ENCODE results near the gene BRD3OS.

BRD3OS gene

DNA sequence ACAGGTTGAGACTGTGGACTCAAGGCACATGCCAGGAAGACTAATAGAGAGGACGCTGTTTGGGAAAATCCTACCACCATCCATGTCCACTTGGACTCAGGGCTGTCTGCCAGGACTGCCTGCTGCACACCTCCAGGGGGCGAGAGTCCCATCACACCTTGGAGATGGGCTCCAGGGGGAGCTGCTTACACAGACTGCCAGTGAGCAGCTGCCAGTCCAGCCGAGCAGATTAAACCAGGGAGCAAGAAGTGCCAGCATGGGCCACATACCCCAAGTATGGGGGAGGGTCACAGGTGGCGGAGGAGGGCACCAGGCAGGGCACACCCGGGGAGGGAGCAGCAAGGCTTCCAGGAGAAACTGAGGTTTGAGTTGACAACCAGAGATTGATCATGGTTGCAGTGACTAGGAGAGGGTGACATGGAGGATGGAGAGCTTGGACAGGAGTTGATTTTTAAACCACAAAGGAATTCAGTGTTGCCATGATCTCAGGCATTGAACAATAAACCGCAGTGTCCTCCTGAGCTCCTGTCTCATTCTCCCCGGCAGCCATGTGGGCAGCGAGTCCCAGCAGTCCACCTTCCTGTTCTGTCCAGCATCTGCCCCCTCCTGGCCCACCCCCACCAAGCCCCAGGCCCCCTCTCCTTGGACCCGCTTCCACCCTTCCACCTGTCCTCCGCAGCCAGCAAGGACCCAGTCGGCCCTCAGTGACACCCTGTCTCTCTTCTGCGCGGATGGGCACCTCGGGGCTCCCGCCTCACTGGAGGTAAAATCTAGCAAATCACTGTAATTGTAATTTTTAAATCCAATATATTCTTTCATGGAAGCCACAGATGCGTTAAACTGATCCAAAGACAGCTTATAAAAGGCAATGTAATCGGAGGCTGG, 30.0 kb upstream of the BRD3OS start:
- no peak for ATAC-seq
- TF ChIP-seq ZC3H10 (CRISPR knock-in tag; IDR thresholded peaks at IDR 0.05), result no peak
- no peak for TF ChIP-seq TCF4 (CRISPR knock-in tag; IDR thresholded peaks at IDR 0.05; ENCODE audit: borderline replicate concordance)
- TF ChIP-seq SNAI2 (CRISPR knock-in tag; IDR thresholded peaks at IDR 0.05), result no peak

- no peak for TF ChIP-seq CSDC2 (CRISPR knock-in tag; IDR thresholded peaks at IDR 0.05)
- TF ChIP-seq TCF4 (CRISPR knock-in tag; IDR thresholded peaks at IDR 0.05; ENCODE audit: borderline replicate concordance), result no peak
- no peak for TF ChIP-seq ZNF70 (CRISPR knock-in tag; IDR thresholded peaks at IDR 0.05)
- no peak for TF ChIP-seq SNAI2 (CRISPR knock-in tag; IDR thresholded peaks at IDR 0.05)
- no peak for TF ChIP-seq ZFP30 (CRISPR knock-in tag; IDR thresholded peaks at IDR 0.05)
- TF ChIP-seq BACH2 (CRISPR knock-in tag; IDR thresholded peaks at IDR 0.05; ENCODE audit: borderline replicate concordance), result no peak
- no peak for ATAC-seq
These were observed 28.5 kb upstream of the BRD3OS start for GRCh38 chr9:133996531-133997520.

GRCh38 chr9:133997584-133997983, 27.7 kb upstream of the BRD3OS start:
- TF ChIP-seq, protein P1, sequence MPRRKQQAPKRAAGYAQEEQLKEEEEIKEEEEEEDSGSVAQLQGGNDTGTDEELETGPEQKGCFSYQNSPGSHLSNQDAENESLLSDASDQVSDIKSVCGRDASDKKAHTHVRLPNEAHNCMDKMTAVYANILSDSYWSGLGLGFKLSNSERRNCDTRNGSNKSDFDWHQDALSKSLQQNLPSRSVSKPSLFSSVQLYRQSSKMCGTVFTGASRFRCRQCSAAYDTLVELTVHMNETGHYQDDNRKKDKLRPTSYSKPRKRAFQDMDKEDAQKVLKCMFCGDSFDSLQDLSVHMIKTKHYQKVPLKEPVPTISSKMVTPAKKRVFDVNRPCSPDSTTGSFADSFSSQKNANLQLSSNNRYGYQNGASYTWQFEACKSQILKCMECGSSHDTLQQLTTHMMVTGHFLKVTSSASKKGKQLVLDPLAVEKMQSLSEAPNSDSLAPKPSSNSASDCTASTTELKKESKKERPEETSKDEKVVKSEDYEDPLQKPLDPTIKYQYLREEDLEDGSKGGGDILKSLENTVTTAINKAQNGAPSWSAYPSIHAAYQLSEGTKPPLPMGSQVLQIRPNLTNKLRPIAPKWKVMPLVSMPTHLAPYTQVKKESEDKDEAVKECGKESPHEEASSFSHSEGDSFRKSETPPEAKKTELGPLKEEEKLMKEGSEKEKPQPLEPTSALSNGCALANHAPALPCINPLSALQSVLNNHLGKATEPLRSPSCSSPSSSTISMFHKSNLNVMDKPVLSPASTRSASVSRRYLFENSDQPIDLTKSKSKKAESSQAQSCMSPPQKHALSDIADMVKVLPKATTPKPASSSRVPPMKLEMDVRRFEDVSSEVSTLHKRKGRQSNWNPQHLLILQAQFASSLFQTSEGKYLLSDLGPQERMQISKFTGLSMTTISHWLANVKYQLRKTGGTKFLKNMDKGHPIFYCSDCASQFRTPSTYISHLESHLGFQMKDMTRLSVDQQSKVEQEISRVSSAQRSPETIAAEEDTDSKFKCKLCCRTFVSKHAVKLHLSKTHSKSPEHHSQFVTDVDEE (CRISPR knock-in tag; IDR thresholded peaks at IDR 0.05), result no peak
- no peak for TF ChIP-seq ISL1 (CRISPR knock-in tag; IDR thresholded peaks at IDR 0.05)
- TF ChIP-seq, protein P2, sequence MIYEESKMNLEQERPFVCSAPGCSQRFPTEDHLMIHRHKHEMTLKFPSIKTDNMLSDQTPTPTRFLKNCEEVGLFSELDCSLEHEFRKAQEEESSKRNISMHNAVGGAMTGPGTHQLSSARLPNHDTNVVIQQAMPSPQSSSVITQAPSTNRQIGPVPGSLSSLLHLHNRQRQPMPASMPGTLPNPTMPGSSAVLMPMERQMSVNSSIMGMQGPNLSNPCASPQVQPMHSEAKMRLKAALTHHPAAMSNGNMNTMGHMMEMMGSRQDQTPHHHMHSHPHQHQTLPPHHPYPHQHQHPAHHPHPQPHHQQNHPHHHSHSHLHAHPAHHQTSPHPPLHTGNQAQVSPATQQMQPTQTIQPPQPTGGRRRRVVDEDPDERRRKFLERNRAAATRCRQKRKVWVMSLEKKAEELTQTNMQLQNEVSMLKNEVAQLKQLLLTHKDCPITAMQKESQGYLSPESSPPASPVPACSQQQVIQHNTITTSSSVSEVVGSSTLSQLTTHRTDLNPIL (CRISPR knock-in tag; IDR thresholded peaks at IDR 0.05; ENCODE audit: low read depth), result no peak
- TF ChIP-seq TOX (CRISPR knock-in tag; IDR thresholded peaks at IDR 0.05; ENCODE audit: borderline replicate concordance), result no peak
- no peak for TF ChIP-seq ESRRG (CRISPR knock-in tag; IDR thresholded peaks at IDR 0.05)
- no peak for TF ChIP-seq ZC3H10 (CRISPR knock-in tag; IDR thresholded peaks at IDR 0.05)
- no peak for TF ChIP-seq PPARA (CRISPR knock-in tag; IDR thresholded peaks at IDR 0.05; ENCODE audit: borderline replicate concordance)
- TF ChIP-seq SNAI2 (CRISPR knock-in tag; IDR thresholded peaks at IDR 0.05), result no peak
- no peak for TF ChIP-seq ARNTL (CRISPR knock-in tag; IDR thresholded peaks at IDR 0.05; ENCODE audit: borderline replicate concordance, low read depth)
- no peak for TF ChIP-seq ZNF70 (CRISPR knock-in tag; IDR thresholded peaks at IDR 0.05)
- TF ChIP-seq CSDC2 (CRISPR knock-in tag; IDR thresholded peaks at IDR 0.05), result no peak
- ATAC-seq, result no peak

GRCh38 chr9:133998915-133999595, 26.2 kb upstream of the BRD3OS start:
- ATAC-seq, result no peak
- TF ChIP-seq, protein P1 (CRISPR knock-in tag; IDR thresholded peaks at IDR 0.05), result no peak
- TF ChIP-seq ZNF565 (CRISPR knock-in tag; conservative IDR thresholded peaks at IDR 0.05; ENCODE audit: low read depth) (no peak), ZFP3 (CRISPR knock-in tag; IDR thresholded peaks at IDR 0.05) (no peak), ZC3H10 (CRISPR knock-in tag; IDR thresholded peaks at IDR 0.05) (no peak), CSDC2 (CRISPR knock-in tag; IDR thresholded peaks at IDR 0.05) (no peak), ARNTL (CRISPR knock-in tag; IDR thresholded peaks at IDR 0.05; ENCODE audit: borderline replicate concordance, low read depth) (no peak), PPARA (CRISPR knock-in tag; IDR thresholded peaks at IDR 0.05; ENCODE audit: borderline replicate concordance) (no peak), RARB (CRISPR knock-in tag; IDR thresholded peaks at IDR 0.05) (no peak), BACH2 (CRISPR knock-in tag; IDR thresholded peaks at IDR 0.05; ENCODE audit: borderline replicate concordance) (no peak)
- TF ChIP-seq, protein P3, sequence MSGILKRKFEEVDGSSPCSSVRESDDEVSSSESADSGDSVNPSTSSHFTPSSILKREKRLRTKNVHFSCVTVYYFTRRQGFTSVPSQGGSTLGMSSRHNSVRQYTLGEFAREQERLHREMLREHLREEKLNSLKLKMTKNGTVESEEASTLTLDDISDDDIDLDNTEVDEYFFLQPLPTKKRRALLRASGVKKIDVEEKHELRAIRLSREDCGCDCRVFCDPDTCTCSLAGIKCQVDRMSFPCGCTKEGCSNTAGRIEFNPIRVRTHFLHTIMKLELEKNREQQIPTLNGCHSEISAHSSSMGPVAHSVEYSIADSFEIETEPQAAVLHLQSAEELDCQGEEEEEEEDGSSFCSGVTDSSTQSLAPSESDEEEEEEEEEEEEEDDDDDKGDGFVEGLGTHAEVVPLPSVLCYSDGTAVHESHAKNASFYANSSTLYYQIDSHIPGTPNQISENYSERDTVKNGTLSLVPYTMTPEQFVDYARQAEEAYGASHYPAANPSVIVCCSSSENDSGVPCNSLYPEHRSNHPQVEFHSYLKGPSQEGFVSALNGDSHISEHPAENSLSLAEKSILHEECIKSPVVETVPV (CRISPR knock-in tag; IDR thresholded peaks at IDR 0.05), result no peak
- TF ChIP-seq, protein P4, sequence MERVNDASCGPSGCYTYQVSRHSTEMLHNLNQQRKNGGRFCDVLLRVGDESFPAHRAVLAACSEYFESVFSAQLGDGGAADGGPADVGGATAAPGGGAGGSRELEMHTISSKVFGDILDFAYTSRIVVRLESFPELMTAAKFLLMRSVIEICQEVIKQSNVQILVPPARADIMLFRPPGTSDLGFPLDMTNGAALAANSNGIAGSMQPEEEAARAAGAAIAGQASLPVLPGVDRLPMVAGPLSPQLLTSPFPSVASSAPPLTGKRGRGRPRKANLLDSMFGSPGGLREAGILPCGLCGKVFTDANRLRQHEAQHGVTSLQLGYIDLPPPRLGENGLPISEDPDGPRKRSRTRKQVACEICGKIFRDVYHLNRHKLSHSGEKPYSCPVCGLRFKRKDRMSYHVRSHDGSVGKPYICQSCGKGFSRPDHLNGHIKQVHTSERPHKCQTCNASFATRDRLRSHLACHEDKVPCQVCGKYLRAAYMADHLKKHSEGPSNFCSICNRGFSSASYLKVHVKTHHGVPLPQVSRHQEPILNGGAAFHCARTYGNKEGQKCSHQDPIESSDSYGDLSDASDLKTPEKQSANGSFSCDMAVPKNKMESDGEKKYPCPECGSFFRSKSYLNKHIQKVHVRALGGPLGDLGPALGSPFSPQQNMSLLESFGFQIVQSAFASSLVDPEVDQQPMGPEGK (CRISPR knock-in tag; IDR thresholded peaks at IDR 0.05; ENCODE audit: borderline replicate concordance), result no peak
- TF ChIP-seq, protein P2 (CRISPR knock-in tag; IDR thresholded peaks at IDR 0.05; ENCODE audit: low read depth), result no peak

Data from SK-N-SH treated with all-trans-retinoic acid at 6 μM for 48 hours (cell line).